ENCODE measurements around the gene HEPHL1.

The HEPHL1 gene

DNA sequence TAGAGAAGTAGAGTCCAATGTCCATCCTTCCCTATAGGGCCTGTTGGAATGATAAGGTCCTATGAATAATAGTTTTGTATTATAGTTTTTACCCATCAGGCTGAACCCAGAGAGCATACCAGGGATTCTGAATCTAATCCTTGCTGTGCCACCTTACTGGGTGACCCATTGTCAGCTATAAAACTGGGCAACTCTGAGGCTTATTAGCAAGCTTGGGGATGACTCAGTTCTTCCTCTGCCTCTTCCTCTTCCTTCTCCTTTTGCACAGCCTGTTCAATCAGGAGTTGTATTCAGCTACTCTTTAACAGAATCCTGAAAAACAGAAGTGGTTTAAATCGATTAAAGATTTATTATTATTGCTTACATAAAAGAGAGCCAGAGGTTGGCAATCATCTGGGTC, 8.9 kb downstream of the HEPHL1 start:
- no peaks in the 10 kb centered on the region for H3K36me3 ChIP-seq (ENCODE audit: insufficient read depth, low read length)
- H3K4me3 ChIP-seq (ENCODE audit: low read depth in 1 of 2, low read length in 2 of 2) = no peak overlapping the region
- no peaks in the 10 kb centered on the region for H3K9me3 ChIP-seq (ENCODE audit: insufficient read depth, low read length, severe bottlenecking)
- no peak for DNase-seq
- no peaks in the 10 kb centered on the region for H3K79me2 ChIP-seq (ENCODE audit: insufficient read depth, low read length)
- no peak overlapping the region for H3K27ac ChIP-seq (ENCODE audit: low read length)
- no peaks in the 10 kb centered on the region for H3K27me3 ChIP-seq (ENCODE audit: insufficient read depth, low read length, poor library complexity)
- H3K4me1 ChIP-seq (ENCODE audit: insufficient read depth, low read length) = no peaks in the 10 kb centered on the region
- no peak overlapping the region for H2AFZ ChIP-seq (ENCODE audit: low read depth, low read length)
- no peaks in the 10 kb centered on the region for H4K20me1 ChIP-seq (ENCODE audit: insufficient read depth, low read length)
- no peak overlapping the region for H3K9ac ChIP-seq (ENCODE audit: low read depth, low read length)
- TF ChIP-seq, protein P1, sequence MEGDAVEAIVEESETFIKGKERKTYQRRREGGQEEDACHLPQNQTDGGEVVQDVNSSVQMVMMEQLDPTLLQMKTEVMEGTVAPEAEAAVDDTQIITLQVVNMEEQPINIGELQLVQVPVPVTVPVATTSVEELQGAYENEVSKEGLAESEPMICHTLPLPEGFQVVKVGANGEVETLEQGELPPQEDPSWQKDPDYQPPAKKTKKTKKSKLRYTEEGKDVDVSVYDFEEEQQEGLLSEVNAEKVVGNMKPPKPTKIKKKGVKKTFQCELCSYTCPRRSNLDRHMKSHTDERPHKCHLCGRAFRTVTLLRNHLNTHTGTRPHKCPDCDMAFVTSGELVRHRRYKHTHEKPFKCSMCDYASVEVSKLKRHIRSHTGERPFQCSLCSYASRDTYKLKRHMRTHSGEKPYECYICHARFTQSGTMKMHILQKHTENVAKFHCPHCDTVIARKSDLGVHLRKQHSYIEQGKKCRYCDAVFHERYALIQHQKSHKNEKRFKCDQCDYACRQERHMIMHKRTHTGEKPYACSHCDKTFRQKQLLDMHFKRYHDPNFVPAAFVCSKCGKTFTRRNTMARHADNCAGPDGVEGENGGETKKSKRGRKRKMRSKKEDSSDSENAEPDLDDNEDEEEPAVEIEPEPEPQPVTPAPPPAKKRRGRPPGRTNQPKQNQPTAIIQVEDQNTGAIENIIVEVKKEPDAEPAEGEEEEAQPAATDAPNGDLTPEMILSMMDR (IDR thresholded peaks at IDR 0.05; ENCODE audit: borderline replicate concordance, extremely low read depth, low read length, poor library complexity, severe bottlenecking) = no peak
- no peak for TF ChIP-seq EZH2 (IDR thresholded peaks at IDR 0.05; ENCODE audit: borderline replicate concordance, low read depth, low read length, severe bottlenecking)
- no peak overlapping the region for H3K4me2 ChIP-seq (ENCODE audit: insufficient read depth, low read length)
- no peak for ATAC-seq (ENCODE audit: insufficient read depth, low read depth)

DNA sequence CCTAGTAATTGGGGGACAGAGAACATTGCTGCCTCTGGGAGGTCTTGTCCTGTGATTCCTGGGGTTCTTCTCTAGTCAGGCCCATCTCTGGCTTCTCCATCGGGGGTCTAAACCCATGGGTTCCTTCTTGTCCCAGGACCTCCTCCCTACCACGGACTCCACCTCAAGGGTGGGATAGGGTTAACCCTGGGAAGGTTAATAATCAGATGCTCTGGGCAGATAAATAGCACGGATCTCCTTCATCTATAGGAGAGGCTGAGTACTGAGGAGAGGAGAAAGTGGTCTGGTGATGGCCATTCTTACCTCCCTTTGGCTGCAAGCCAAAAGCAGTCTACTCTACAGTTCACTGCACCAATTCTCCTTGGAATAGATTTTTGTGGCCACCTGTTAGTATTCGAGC, 10.5 kb downstream of the HEPHL1 start:
- H3K4me1 ChIP-seq (ENCODE audit: insufficient read depth, low read length) = no peaks in the 10 kb centered on the region
- no peak overlapping the region for H2AFZ ChIP-seq (ENCODE audit: low read depth, low read length)
- H3K9ac ChIP-seq (ENCODE audit: low read depth, low read length) = no peak overlapping the region
- H3K27ac ChIP-seq (ENCODE audit: low read length) = no peak overlapping the region
- no peak overlapping the region for H3K4me2 ChIP-seq (ENCODE audit: insufficient read depth, low read length)
- ATAC-seq (ENCODE audit: insufficient read depth, low read depth) (no peak), DNase-seq (no peak)
- H3K4me3 ChIP-seq (ENCODE audit: low read depth in 1 of 2, low read length in 2 of 2) = no peak overlapping the region
- H3K36me3 ChIP-seq (ENCODE audit: insufficient read depth, low read length) = no peaks in the 10 kb centered on the region
- no peaks in the 10 kb centered on the region for H4K20me1 ChIP-seq (ENCODE audit: insufficient read depth, low read length)
- no peaks in the 10 kb centered on the region for H3K79me2 ChIP-seq (ENCODE audit: insufficient read depth, low read length)
- no peak for TF ChIP-seq EZH2 (IDR thresholded peaks at IDR 0.05; ENCODE audit: borderline replicate concordance, low read depth, low read length, severe bottlenecking)
- TF ChIP-seq, protein P1 (IDR thresholded peaks at IDR 0.05; ENCODE audit: borderline replicate concordance, extremely low read depth, low read length, poor library complexity, severe bottlenecking) = no peak
- no peaks in the 10 kb centered on the region for H3K27me3 ChIP-seq (ENCODE audit: insufficient read depth, low read length, poor library complexity)
- no peaks in the 10 kb centered on the region for H3K9me3 ChIP-seq (ENCODE audit: insufficient read depth, low read length, severe bottlenecking)

DNA sequence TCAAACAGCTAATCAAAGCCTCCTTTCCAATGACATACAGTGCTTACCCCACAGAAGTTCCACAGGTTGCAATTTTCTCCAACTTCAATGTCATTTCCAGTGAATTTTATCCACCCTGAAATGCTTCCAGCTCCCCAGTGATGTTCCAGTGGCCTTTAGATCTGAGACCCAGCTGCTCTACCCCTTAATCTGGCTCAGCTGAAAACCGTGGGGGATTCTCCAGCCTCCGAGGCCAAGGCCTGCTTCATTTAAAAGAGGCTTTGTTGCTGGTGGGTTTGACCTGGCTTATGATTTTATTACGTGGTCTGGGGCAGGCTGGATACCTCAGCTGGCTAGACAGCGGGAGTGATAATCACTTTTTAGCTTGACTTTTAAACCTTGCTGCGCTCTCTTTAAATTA, 10.9 kb downstream of the HEPHL1 start:
- H3K9ac ChIP-seq (ENCODE audit: low read depth, low read length) = no peak overlapping the region
- H3K4me2 ChIP-seq (ENCODE audit: insufficient read depth, low read length) = no peak overlapping the region
- H2AFZ ChIP-seq (ENCODE audit: low read depth, low read length) = no peak overlapping the region
- H3K4me3 ChIP-seq (ENCODE audit: low read depth in 1 of 2, low read length in 2 of 2) = no peak overlapping the region
- no peak for DNase-seq
- no peaks in the 10 kb centered on the region for H3K36me3 ChIP-seq (ENCODE audit: insufficient read depth, low read length)
- H3K27me3 ChIP-seq (ENCODE audit: insufficient read depth, low read length, poor library complexity) = no peaks in the 10 kb centered on the region
- H4K20me1 ChIP-seq (ENCODE audit: insufficient read depth, low read length) = no peaks in the 10 kb centered on the region
- no peaks in the 10 kb centered on the region for H3K9me3 ChIP-seq (ENCODE audit: insufficient read depth, low read length, severe bottlenecking)
- H3K4me1 ChIP-seq (ENCODE audit: insufficient read depth, low read length) = no peaks in the 10 kb centered on the region
- no peak for ATAC-seq (ENCODE audit: insufficient read depth, low read depth)
- no peaks in the 10 kb centered on the region for H3K79me2 ChIP-seq (ENCODE audit: insufficient read depth, low read length)
- H3K27ac ChIP-seq (ENCODE audit: low read length) = no peak overlapping the region
- no peak for TF ChIP-seq EZH2 (IDR thresholded peaks at IDR 0.05; ENCODE audit: borderline replicate concordance, low read depth, low read length, severe bottlenecking)
- TF ChIP-seq, protein P1 (IDR thresholded peaks at IDR 0.05; ENCODE audit: borderline replicate concordance, extremely low read depth, low read length, poor library complexity, severe bottlenecking) = no peak

DNA sequence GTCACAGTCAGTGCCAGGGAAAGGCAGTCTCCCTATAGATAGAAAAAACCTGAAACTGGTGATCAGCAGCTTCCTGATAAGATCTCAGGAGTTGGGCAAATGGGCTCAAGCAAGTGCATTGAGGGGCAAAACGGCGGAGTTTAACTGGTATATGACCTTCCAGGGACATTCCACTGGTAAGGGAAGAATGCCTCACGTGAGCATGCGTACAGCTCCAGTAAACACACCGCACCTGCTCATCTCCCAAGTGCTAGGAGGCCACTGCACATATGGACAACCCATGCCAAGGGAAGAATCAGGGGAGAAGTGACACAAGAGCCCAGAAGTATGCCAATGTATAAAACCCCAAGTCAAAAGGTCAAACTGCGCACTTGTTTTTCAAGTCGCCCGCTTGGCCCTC, 11.6 kb downstream of the HEPHL1 start:
- Histone ChIP-seq H3K4me1 (ENCODE audit: insufficient read depth, low read length) (no peaks in the 10 kb centered on the region), H2AFZ (ENCODE audit: low read depth, low read length) (no peak overlapping the region), H3K9ac (ENCODE audit: low read depth, low read length) (no peak overlapping the region), H3K27ac (ENCODE audit: low read length) (no peak overlapping the region), H3K27me3 (ENCODE audit: insufficient read depth, low read length, poor library complexity) (no peaks in the 10 kb centered on the region), H3K36me3 (ENCODE audit: insufficient read depth, low read length) (no peaks in the 10 kb centered on the region), H3K9me3 (ENCODE audit: insufficient read depth, low read length, severe bottlenecking) (no peaks in the 10 kb centered on the region), H3K4me3 (ENCODE audit: low read depth in 1 of 2, low read length in 2 of 2) (no peak overlapping the region), H4K20me1 (ENCODE audit: insufficient read depth, low read length) (no peaks in the 10 kb centered on the region), H3K79me2 (ENCODE audit: insufficient read depth, low read length) (no peaks in the 10 kb centered on the region), H3K4me2 (ENCODE audit: insufficient read depth, low read length) (no peak overlapping the region)
- DNase-seq (no peak), ATAC-seq (ENCODE audit: insufficient read depth, low read depth) (no peak)
- no peak for TF ChIP-seq EZH2 (IDR thresholded peaks at IDR 0.05; ENCODE audit: borderline replicate concordance, low read depth, low read length, severe bottlenecking)
- TF ChIP-seq, protein P1 (IDR thresholded peaks at IDR 0.05; ENCODE audit: borderline replicate concordance, extremely low read depth, low read length, poor library complexity, severe bottlenecking) = no peak
